HepG2 (cell line): ENCODE measurements around the gene P2RY2. TPM values are rescaled to one million over a fixed set of nuclear protein-coding genes. Genes with fewer than 3 reads are reported as not detected.

Experiments used
- EHMT2 ChIP-seq: fragments of 200-600 bp; sonication (generic); IDR thresholded peaks from 2 replicates; pipeline ENCODE4 v1.7.0; 2017; ENCODE audit warnings: antibody characterized with exemption, low read depth, low read length, borderline replicate concordance
- GTF3A ChIP-seq: sonication (generic); formaldehyde crosslinking; conservative IDR thresholded peaks from 2 replicates; pipeline ENCODE4 v1.4.0; 2020; ENCODE audit warnings: mild to moderate bottlenecking, missing genetic modification reagents
- HNRNPUL1 ChIP-seq: fragments of 200-400 bp; formaldehyde crosslinking; IDR thresholded peaks from 2 replicates; pipeline ENCODE4 v1.6.1; 2017; ENCODE audit warnings: low read depth, mild to moderate bottlenecking, low read length, moderate library complexity
- HOMEZ ChIP-seq: IDR thresholded peaks from 2 replicates; pipeline ENCODE4 v1.6.1; 2016; ENCODE audit warnings: low read depth
- HOXA7 ChIP-seq: sonication (generic); formaldehyde crosslinking; IDR thresholded peaks from 2 replicates; pipeline ENCODE4 v1.8.1; 2022; ENCODE audit warnings: mild to moderate bottlenecking, missing genetic modification reagents, moderate library complexity
- IRF1 ChIP-seq: sonication (generic); formaldehyde crosslinking; IDR thresholded peaks from 2 replicates; pipeline ENCODE4 v1.4.0; 2020; ENCODE audit warnings: low read depth, mild to moderate bottlenecking, missing genetic modification reagents
- MAZ ChIP-seq, 2 experiments: sonication (generic) in 1 of 2; formaldehyde crosslinking in 1 of 2; IDR thresholded peaks; 2 replicates each; pipeline versions ENCODE4 v1.5.0 to v1.6.1; 2012 to 2020; ENCODE audit warnings: low read depth in 2 of 2, mild to moderate bottlenecking in 2 of 2, borderline replicate concordance in 1 of 2, improper control_type of control experiment in 1 of 2, low read length in 1 of 2, missing genetic modification reagents in 1 of 2, moderate library complexity in 1 of 2
- MED1 ChIP-seq: sonication (generic); formaldehyde crosslinking; IDR thresholded peaks from 2 replicates; pipeline ENCODE4 v1.4.0; 2020; ENCODE audit warnings: missing genetic modification reagents
- MEIS2 ChIP-seq: sonication (generic); formaldehyde crosslinking; IDR thresholded peaks from 2 replicates; pipeline ENCODE4 v1.9.0; 2021; ENCODE audit warnings: mild to moderate bottlenecking, missing genetic modification reagents
- RNF219 ChIP-seq: sonication (generic); formaldehyde crosslinking; IDR thresholded peaks from 2 replicates; pipeline ENCODE4 v1.5.0; 2020; ENCODE audit warnings: mild to moderate bottlenecking, missing genetic modification reagents
- SMC3 ChIP-seq: IDR thresholded peaks from 2 replicates; pipeline ENCODE4 v1.6.1; 2011; ENCODE audit warnings: low read length, improper control_type of control experiment
- THAP9 ChIP-seq: sonication (generic); formaldehyde crosslinking; IDR thresholded peaks from 2 replicates; pipeline ENCODE4; 2020; ENCODE audit warnings: missing genetic modification reagents, mild to moderate bottlenecking, borderline replicate concordance
- TSC22D2 ChIP-seq: sonication (generic); formaldehyde crosslinking; IDR thresholded peaks from 2 replicates; pipeline ENCODE4 v1.5.1; 2020; ENCODE audit warnings: missing genetic modification reagents, mild to moderate bottlenecking, borderline replicate concordance
- ZHX1 ChIP-seq: sonication (generic); formaldehyde crosslinking; IDR thresholded peaks from 2 replicates; pipeline ENCODE4 v1.8.1; 2022; ENCODE audit warnings: low read depth, mild to moderate bottlenecking, missing genetic modification reagents
- ZNF101 ChIP-seq: sonication (generic); formaldehyde crosslinking; IDR thresholded peaks from 2 replicates; pipeline ENCODE4 v1.4.0; 2020; ENCODE audit warnings: mild to moderate bottlenecking, low read depth, missing genetic modification reagents, borderline replicate concordance
- ZNF292 ChIP-seq: sonication (generic); formaldehyde crosslinking; IDR thresholded peaks from 2 replicates; pipeline ENCODE4 v1.8.1; 2022; ENCODE audit warnings: mild to moderate bottlenecking, low read depth, missing genetic modification reagents, borderline replicate concordance
- ZNF383 ChIP-seq: sonication (generic); formaldehyde crosslinking; IDR thresholded peaks from 2 replicates; pipeline ENCODE4 v1.4.0; 2020; ENCODE audit warnings: missing genetic modification reagents, mild to moderate bottlenecking, borderline replicate concordance
- polyA plus RNA-seq, 8 experiments: library from polyadenylated mRNA; depleted of rRNA in 3 of 8; stranded (reverse) in 7 of 8; unstranded in 1 of 8; fragments of >200 nt; fragmentation: Illumina TruSeq in 4 of 8; extraction: Trizol in 4 of 8; gene quantifications; 2 replicates each; pipeline versions ENCODE4 v1.2.1 to v1.2.3, GENCODE V29; 2011 to 2016; ENCODE audit warnings: low read depth in 4 of 8, missing spikeins in 1 of 8, mixed read lengths in 1 of 8; ENCODE audit not compliant: insufficient read depth in 1 of 8
- total RNA-seq, 5 experiments: library from RNA; depleted of rRNA; stranded (reverse); fragments of >200 nt; fragmentation: Illumina TruSeq; extraction: Trizol; gene quantifications; 2 replicates each; pipeline ENCODE4 v1.2.3, GENCODE V29; 2016; ENCODE audit warnings: low read depth in 1 of 5

Gene P2RY2
- total and polyA plus RNA-seq, 2 of the 13 experiments (the other 11 are each of a cell fraction or from before 2014, with no cell fraction given): 0.95 to 3.1 TPM

GRCh38 chr11:73184953-73185671 lies 33.0 kb upstream of the P2RY2 start (continued):
- TF ChIP-seq ZHX1 (CRISPR knock-in tag) (no peak), HOXA7 (CRISPR knock-in tag) (no peak), GTF3A (no peak), MED1 (CRISPR knock-in tag) (no peak), EHMT2 (no peak), TSC22D2 (CRISPR knock-in tag) (no peak), ZNF292 (CRISPR knock-in tag) (no peak), HNRNPUL1 (no peak), THAP9 (no peak; the same call in 1 of the 2 replicates), MAZ (IDR thresholded peaks at IDR 0.05; ENCODE audit: borderline replicate concordance, low read depth, low read length) (no peak), MAZ (CRISPR knock-in tag; IDR thresholded peaks at IDR 0.05; ENCODE audit: low read depth) (no peak), SMC3 (peak; percentile 82), IRF1 (CRISPR knock-in tag) (no peak), ZNF101 (CRISPR knock-in tag) (no peak), MEIS2 (CRISPR knock-in tag) (0 out of 2 replicates have a peak, but pooled peaks have one; percentile 19), RNF219 (CRISPR knock-in tag) (no peak), HOMEZ (no peak), ZNF383 (CRISPR knock-in tag) (no peak)
